HG02840 (cell line): Measurements from ENCODE around the gene CDYL2.

Experiments used
- ATAC-seq: cut with Tn5 transposase; IDR thresholded peaks from one replicate; pipeline ENCODE4 v1.9.1; 2021; ENCODE audit warnings: mild to moderate bottlenecking, moderate library complexity, moderate number of reproducible peaks; ENCODE audit not compliant: unreplicated experiment, low FRiP score

The CDYL2 gene

DNA sequence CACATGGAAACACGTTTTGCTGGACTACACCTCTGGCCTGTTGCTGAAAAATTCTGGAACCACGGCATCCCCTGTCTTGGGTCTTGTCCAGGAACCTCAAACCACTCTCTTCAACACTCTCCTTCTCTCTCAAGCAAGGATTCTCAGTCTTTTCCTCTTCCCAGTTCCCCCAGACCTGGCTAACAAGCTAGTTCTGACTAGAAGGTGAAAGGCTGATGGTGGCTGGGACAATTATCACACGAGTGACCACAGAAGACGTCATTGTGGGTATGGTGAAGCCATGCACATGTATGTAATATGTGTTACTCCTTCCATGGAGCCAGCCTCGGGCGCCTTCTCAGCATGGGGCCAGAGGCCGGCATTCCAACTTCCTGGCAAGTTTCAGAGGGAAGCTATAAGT lies 123.0 kb downstream of the CDYL2 start:
- no peak for ATAC-seq

DNA sequence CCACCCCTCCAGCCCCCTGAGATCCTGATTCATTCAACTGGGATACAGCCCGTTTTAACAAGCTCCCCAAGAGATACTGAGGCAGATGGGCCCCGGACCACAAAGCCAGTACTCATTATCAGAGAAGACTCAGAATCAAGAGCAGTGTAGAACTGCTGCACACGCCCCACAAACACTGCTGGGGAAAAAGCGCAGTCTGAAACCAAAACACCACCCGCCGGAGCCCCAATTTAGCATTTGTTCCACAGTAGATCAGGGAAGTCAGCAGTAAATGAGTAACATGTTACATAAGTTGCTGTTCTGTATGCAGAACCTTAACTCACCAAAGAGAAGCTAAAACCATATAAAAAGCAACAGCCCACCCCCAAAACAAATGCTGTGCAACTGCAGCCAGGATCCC lies 123.6 kb downstream of the CDYL2 start:
- no peak for ATAC-seq

DNA sequence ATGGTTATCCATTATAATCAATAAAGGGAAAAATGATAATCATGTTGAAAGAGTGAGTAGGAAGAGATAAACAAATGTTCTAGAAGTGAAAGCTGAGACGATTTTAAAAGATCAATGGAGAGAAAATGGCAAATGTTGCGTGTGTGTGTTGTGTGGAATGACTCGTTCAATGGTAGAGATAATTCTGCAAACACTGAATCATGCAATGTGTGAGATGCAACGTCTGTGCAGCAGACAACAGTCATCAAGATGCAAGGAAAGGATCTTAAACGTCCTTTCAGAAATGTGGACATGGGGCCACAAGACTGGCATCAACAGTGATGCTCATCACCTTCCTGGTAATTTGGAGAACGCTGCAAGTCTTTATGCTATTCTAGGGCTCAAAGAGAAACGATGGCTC lies 124.4 kb downstream of the CDYL2 start:
- ATAC-seq = no peak

DNA sequence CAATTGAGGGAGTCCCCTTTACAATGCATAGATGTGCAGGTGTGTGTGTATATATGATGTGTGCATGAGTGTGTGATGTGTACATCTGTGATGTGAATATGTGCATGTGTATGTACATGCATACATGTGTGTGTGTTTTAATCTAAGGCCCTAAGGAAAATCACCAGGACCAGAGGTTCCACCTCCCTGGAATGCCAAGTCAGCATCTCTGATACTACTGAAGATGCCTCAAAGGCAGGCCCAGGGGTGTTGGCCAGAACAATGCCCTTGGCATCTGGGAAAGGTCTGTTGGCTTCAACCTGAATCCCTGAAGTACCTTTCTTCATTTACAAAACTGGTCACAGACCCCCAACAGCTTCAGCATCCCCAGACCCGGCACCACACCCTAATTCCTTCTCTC lies 129.5 kb downstream of the CDYL2 start:
- no peak for ATAC-seq

DNA sequence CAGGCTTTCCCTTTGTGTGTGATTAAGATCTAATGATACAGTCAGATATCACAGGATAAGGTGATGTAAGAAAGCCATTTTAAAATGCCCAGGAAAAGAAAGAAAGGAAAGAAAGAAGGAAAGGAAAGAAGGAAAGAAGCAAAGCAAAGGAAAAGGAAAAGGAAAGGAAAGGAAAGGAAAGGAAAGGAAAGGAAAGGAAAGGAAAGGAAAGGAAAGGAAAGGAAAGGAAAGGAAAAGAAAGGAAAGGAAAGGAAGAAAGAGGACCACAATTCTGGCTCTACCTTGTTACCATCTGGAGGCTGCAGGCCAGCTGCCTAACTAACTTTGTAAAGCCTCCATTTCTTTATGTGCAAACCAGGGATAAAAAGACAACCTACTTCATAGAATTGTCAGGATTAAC lies 132.0 kb downstream of the CDYL2 start:
- ATAC-seq = no peak

DNA sequence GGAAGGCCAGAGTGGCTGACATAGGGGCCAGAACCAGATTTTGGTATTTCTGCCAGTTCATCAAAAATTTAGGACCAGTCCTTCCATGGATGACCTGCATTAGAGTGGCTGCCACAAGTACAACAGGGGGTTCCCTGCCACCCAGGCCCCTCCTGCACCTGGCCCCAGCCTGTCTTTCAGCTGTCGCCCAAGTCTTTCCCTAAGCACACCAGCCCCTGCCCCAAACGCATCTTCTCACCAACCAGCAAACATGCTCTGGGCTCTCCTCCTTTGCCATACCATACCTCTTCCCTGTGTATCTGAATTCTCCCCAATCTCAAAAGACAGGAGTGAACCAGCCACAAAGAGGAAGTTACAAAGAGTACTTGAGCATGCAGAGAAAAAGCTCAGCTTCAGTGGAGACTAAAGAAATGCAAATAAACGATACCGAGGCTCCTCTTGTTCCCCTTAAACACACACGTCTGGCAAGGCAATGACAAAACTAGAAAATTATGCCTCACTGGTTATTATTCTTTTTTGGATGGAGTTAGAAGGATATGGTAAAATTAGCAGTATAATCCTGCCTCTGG lies 133.0 kb downstream of the CDYL2 start:
- peak; percentile 57 for ATAC-seq

DNA sequence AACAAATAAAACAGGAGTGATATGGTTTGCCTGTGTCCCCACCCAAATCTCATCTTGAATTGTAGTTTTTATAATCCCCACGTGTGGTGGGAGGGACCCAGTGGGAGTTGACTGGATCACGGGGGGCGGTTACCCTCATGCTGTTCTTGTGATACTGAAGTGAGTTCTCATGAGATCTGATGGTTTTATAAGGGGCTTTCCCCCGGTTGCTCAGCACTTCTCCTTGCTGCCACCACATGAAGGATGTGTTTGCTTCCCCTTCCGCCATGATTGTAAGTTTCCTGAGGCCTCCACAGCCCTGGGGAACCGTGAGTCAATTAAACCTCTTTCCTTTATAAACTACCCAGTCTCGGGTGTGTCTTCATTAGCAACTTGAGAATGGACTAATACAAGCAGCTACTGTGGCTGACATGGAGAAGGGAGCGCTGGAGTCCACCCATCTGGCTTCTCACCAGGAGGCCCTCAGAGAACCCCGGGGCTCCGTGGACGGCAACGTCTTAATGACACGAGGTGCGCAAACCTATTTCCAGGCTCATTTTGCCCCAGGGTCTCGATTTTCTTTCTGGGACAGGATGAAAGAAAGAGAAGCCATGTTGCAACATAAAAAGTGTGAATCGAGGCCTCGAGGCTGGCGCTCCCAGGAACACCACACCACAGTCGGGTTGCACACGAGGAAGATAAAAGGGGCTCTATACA lies 134.1 kb downstream of the CDYL2 start:
- ATAC-seq = no peak

DNA sequence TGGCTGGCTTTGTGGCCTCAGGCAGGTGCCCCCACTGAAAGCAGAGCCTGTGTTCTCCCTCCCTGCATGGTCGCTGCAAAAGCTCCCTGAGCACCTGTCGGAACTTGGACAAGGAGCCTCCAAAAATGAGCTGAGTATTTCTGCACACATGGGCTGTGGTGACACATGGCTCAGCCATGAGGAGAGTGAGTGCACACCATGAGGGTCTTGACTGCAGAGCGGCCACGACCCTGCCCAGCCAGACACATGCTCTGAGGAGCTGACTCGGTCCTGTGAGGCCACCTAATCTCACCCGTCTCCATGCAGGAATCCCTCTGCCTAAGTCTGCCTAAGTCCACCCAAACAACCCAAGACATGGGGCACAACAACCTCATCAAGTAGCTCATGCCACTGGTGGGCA lies 134.7 kb downstream of the CDYL2 start:
- no peak for ATAC-seq

DNA sequence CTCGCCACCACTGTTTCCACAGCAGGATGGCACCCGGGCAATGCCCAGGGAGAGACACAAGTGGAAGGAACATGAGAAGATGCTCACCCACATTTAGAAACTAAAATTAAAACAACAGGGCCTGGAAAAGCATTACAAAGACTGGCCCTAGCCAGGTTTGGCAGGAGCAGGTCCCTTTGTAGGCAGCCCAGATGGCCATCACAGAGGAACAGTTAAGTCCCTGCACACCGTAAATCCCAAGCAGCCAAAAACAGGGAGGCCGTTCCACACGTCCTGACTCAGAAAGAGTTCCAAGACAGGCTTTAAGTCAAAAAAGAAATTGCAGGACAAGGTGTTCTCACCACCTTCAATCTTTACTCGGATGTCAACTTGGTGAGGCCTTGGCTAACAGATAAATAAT lies 136.5 kb downstream of the CDYL2 start:
- ATAC-seq = no peak

DNA sequence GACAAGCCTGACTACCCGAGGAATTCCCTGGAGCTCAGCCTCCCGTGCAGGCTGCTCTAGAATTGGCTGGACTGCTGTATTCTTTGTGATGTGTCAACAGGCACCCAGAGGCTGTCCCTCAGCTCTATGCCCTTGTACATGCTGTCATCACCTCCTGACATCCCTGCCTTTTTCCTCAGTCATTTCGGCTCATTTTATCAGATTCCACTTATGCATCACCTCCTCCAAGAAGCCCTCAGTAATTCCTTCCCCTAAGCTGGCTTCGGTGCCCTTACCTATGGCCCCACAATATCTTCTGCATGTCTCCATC lies 137.2 kb downstream of the CDYL2 start:
- no peak for ATAC-seq

DNA sequence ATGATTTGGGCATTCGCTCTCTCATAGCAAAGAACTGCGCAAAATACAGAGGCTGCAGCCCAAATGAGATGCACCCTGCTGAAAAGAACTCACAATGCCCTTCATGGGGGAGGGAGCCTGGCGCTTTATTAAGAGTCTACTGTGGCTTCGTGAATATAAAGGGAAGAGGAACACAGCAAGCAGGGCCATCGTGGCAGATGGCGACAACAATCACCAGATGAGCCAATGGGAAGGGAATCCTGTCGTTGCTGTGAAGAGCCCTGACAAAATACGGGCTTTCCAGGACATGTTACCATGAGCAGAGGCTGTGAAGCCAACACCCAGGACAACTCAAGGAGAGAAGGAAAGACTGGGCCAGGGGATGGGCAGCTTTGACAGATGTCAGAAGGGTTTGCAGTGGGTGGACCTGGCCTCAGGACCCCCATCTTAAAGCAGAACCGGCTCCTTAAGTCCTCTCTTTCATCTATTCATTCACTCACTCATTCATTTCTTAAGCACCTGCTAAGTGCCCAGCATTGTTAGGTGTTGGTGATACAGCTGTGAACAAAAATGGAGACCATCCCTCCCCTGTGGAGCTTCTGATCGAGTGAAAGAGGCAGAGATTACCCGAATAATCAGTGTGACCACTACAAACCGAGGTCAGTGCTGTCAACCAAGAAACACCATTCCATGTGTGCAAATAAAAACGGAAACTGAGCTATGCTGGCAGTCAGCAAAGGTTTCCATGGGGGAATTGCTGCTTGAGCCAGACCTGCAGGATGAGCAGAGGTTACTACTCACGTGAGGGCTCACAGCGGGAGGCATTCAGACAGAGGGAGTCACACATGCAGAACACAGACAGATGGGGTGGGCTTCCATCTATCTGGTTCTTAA lies 137.8 kb downstream of the CDYL2 start:
- ATAC-seq = no peak

DNA sequence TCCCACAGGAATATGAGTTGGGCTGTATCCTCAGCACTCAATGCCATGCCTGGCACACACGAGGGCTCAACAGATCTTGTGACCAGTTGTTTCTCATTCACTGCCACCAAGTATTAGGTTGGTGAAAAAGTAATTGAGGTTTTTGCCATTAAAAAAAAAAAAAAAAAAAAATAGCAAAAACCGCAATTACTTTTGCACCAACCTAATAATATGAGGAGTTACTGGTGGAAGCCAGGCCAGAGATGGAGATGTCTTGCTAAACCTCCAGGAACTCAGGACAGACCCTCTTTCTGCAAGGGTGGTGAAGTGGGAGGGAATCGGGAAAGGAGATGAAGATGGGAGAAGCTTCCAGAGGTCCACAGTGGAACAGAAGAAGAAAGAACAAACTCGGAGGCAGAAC lies 139.0 kb downstream of the CDYL2 start:
- no peak for ATAC-seq

DNA sequence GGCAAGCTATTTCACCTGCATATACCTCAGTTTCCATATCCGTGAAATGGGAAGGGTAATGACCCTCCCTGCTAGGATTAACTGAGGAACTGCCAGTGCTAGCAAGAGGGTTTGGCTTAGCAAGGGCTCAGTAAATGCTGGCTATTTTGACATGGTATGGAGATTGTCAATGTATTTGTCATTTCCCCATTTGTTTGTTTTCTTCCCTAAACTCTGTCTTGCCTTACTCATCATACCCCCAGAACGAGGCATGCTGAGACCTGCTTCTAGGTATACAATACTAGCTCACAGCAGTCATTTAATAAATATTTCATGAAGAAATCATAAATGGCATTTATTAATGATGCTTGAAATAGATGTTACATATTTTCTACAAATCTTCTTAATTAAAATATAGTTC lies 139.6 kb downstream of the CDYL2 start:
- ATAC-seq = no peak

DNA sequence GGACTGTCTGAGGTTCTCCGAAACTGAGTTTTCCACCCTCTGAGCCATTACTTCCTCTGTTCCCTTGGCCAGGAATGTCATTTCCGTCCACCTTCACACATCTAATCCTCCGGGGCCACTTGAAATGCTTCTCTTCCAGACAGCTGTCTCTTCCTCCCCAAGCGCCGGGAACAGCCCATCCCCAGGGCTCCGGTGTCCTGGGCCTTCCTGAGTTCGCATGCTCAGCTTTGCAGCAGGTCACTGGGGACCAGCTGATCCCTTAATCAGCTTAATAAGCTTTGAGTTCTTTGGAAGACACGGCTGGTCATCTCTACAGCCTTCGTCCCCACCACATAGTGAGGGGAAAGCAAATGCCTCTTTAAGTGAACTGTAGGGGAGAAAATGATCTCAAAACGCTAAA lies 140.2 kb downstream of the CDYL2 start:
- no peak for ATAC-seq

DNA sequence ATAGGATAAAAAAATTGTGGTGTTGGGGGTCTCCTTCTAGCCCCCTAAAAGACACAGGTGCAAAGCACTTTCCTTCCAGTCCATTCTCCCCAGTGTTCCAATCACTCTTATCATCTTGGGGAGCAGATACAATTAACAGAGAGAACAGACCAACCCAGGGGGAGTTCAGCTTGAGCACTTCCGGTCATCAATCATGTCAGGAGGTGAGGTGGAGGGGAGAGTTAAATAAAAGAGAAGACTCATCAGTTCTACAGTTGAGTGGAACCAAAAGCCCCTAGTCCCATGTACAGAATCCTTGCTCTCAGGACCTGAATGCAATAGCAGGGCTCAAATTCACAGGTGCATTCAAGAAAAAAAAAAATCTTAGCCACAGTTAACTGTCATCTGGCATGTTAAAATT lies 141.3 kb downstream of the CDYL2 start:
- no peak for ATAC-seq

DNA sequence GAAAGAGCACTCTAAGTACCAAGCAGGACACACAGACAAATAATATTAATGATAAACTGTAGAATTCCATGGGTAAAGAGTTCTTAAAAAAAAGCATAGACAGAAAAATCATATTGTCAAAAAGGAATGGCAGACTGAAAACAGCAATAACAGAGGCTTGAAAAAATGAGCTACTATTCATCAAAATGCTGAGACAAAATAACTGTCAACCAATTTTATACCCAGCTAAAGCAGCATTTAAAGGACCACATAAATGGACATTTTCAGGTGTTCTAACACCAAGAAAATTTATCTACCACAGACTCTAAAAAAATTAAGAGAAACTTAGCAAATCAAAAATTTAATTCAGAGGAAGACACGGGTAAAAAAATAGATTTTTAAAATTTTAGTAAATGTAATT lies 144.5 kb downstream of the CDYL2 start:
- ATAC-seq = no peak

DNA sequence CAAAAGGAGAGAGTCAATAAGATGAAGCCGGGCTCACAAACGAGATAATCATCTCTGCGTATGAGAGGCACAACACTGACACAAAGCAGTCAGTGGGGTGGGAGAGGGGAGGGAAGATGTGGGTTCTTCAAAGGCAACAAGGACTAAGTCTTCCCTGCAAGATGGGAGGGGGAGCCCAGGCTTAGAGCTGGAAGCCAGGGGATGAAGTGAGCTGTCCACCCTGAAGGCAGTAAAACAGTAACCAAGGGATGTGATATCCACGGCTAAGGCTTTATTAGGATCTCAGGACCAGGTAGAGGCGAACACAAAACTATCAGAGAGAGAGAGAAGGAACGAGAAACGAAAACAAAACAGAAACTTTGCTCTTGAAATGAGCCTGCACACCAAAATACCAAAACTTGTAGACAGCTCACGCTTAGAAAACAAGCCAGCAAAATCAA lies 147.7 kb downstream of the CDYL2 start:
- peak; percentile 72 for ATAC-seq

DNA sequence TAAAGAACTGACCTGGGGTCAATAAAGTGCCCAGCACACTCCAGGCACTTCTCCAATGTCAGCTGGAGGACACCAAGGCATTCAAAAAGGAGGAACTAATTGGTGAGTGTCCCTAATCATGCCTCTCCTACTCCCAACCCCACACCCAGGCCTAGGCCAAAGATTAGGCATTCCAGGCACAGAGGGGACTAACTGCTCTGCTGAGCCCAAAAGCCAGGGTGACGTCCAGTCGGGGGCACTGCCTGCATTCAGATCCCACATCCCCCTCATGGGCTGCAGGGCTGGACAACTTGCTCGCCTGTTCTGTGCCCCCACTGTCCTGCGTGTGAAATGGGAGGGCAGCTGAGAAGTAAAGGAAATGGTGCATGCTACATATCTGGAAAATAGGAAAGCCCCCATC lies 148.2 kb downstream of the CDYL2 start:
- no peak for ATAC-seq

DNA sequence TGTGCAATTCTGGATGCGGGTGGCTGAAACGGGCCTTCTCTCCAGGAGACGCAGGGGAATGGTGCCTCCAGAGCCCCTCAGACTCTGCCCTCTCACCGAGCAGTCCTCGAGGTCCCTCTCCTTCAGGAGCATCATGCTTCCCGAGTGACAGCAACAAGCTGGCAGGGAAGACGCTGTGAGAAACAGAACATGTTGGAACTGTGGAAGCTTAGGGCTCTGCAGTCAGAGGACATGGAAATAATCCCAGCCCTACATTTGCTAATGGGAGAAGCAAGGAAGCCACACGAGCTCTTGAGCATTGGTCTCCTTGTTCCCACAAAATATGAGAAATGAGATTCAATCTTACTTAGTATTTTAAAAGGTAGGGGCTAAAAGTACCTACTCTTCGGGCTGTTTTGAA lies 148.6 kb downstream of the CDYL2 start:
- ATAC-seq = no peak

DNA sequence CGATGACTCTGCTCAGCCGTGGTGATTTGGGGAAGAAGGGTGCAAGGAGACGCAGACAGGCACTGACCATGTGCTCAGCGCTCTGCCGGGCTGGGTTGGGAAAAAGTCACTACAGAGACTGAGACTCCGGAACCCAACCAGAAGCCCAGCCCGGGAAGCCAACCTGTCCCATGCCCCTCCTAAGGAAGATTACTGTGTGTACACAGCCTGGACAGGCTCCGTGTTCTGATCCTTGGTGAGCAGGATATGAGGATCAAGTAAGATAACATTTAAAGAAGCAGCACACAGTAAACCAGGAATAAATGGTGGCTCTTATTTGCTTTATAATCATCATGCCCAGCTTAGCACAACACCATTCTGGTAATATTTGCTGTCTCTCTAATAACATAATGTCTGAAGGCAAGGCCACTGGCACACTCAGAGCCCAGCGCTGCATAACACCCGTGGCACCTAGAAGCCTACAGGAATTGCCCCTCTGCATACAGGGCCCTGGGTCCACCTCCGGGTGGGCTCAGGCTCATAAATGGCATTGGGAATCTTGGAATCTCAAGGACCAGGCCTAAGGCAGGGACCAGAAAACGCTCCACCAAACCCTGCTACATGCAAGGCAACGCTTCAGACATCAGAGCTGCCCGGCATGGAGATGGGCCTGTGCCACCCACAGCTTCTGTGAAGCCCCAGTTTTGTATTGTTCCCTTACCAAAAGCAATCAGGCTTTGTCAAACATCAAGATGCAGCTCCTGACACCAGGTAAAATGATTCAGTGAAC lies 150.1 kb downstream of the CDYL2 start:
- ATAC-seq = no peak

DNA sequence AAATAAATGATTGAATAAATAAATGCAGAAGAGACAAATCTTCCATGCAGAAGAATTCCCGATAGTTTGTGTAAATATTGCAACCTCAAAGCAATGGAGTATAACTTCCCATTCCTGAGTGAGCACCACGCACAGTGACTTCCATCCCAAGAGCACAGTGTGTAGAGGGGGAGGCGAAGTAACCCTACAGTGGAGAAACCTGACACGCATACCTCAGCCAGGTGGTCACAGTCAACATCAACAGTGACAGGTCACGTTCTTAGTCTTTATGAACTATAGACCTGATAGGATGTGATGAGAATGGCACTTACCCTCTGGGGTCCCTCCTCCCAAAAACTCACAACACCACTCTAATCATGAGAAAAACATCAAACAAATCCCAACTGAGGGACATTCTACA lies 152.0 kb downstream of the CDYL2 start:
- no peak for ATAC-seq
